ENCODE results near the gene SEMA3F.

Gene SEMA3F

GRCh38 chr3:50193286-50193685 lies 38.2 kb downstream of the SEMA3F start:
- no peak for DNase-seq (ENCODE audit: low read depth in 2 of 2)

DNA sequence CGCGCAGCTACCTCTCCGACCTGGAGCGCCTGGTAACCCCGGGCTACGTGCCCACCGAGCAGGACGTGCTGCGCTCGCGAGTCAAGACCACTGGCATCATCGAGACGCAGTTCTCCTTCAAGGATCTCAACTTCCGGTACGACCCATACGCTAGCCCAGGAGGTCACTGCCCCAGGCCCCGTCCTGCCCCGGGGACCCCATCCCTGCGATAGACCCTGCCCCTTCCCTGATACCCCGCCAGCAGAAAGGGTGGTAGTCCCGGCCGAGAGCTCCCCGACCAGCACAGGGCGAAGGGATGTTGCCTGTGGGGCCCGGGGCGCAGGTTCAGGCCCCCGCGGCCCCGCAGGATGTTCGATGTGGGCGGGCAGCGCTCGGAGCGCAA lies 38.6 kb downstream of the SEMA3F start:
- DNase-seq (ENCODE audit: low read depth in 2 of 2): no peak

DNA sequence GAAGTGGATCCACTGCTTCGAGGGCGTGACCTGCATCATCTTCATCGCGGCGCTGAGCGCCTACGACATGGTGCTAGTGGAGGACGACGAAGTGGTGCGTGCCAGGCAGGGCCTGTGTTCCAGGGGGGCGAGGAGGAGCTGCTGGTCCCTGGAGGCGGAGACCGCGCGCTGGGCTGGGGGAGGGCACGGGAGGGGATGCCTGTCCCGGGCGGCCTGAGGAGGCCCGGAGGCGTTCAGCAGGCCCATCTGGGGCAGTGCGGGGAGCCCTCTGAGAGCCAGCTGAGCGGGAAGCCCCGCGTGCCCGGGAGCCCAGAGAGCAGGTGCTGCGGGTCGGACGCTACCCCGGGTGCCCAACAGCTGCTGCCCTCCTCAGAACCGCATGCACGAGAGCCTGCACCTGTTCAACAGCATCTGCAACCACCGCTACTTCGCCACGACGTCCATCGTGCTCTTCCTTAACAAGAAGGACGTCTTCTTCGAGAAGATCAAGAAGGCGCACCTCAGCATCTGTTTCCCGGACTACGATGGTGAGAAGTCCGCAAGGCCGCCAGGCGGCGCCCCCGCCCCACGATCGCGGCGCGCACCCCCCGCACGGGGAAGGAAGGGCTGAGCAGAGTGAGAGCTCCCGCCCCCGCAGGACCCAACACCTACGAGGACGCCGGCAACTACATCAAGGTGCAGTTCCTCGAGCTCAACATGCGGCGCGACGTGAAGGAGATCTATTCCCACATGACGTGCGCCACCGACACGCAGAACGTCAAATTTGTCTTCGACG lies 39.2 kb downstream of the SEMA3F start:
- DNase-seq (ENCODE audit: low read depth in 2 of 2): peak; percentile 72 to 73

GRCh38 chr3:50194903-50195500 lies 39.9 kb downstream of the SEMA3F start:
- no peak for DNase-seq (ENCODE audit: low read depth in 2 of 2)

GRCh38 chr3:50195501-50196252 lies 40.6 kb downstream of the SEMA3F start:
- no peak for DNase-seq (ENCODE audit: low read depth in 2 of 2)

GRCh38 chr3:50196253-50196801 lies 41.2 kb downstream of the SEMA3F start:
- DNase-seq (ENCODE audit: low read depth in 2 of 2): no peak

- no peak for DNase-seq (ENCODE audit: low read depth in 2 of 2)
Measured at GRCh38 chr3:50201573-50202315, 46.6 kb downstream of the SEMA3F start.

DNA sequence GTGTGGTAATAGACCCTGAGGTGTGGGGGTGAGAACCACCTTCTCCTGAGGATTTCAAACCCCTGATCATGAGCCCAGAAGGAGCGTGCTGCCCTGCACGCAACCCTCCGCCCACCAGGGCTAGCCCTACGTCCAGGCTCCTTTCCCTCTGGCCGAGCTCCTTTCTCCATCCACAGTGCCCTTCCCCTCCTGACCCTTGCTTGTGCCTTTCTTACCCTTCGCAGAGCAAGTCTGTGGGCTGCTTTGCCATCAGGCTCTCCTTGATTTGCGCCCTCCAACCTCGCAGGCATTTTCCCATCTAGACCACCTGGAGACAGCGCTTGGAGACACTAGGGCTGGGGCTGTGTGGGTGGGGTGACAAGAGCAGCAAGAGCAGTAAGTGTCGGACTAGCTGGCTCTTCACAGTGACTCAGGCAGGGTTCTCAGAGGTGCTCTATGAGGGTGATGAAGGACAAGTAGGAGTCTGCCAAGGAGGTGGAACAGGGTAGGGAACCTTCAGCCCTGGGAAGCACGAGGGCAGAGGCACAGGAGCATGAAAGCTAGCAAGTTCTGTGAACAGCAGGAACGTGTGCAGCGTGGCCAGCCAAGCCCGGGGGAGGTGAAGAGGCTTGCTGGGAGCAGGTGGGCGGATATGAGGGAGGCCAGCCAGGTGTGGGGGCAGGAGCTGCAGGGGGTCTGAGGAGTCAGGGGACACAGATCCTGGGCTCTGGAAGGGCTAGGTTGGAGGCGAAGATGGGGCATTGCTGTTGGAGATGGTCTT lies 47.4 kb downstream of the SEMA3F start:
- no peak for DNase-seq (ENCODE audit: low read depth in 2 of 2)

GRCh38 chr3:50203113-50203808 lies 48.1 kb downstream of the SEMA3F start:
- no peak for DNase-seq (ENCODE audit: low read depth in 2 of 2)

DNA sequence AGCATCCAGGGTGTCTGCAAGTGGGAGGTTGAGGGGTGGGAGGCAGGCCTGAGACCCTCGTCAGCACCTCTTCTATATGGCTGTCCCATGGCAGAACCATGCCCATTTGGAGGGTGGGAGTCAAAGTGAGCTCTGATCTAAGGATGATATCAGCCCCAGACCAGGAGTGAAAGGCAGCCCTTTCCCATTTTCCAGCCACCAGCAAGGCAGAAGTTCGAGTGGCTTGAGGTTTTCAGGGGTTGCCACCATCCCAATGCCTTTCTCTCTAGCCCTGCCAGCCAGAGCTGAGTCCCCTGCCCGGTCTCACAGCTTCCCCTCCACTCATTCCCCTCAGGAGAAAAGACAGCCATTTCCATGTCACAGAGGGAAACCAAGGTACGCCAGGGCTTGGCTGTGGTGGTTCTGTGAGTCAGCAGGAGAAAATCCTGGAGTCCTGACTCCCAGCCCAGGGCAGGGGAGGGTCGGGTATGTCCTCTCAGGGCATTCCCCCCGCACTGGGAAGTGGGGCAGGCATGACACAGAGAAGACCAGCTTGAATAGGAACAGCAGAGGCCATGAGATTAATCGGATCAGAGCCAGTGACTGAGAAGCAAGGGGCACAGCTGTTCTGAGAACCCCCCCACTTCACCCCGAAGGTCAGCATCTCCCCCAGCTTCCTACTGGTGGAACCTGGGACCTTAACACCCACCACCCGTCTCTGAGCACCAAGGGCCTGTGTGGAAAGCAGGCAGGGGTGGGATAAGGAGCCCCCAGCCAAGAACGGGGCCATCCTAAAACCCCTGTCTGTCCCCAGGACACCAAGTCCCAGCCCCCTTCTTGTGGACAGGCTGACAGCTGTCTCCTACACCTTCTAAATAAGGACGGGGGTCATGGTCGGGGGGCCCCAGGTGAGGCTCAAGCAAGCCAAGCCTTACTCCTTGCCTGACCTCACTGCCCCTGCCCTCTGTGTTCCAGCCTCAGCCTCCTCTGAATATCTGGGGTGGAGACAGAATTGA lies 49.0 kb downstream of the SEMA3F start:
- no peak for DNase-seq (ENCODE audit: low read depth in 2 of 2)

- DNase-seq (ENCODE audit: low read depth in 2 of 2): no peak
Measured at GRCh38 chr3:50204804-50205412, 49.8 kb downstream of the SEMA3F start, which contains the start of gene SLC38A3. SLC38A3 (plus strand) TSS chr3:50205271; CDS start chr3:50214200, 8,929 bp downstream.

DNA sequence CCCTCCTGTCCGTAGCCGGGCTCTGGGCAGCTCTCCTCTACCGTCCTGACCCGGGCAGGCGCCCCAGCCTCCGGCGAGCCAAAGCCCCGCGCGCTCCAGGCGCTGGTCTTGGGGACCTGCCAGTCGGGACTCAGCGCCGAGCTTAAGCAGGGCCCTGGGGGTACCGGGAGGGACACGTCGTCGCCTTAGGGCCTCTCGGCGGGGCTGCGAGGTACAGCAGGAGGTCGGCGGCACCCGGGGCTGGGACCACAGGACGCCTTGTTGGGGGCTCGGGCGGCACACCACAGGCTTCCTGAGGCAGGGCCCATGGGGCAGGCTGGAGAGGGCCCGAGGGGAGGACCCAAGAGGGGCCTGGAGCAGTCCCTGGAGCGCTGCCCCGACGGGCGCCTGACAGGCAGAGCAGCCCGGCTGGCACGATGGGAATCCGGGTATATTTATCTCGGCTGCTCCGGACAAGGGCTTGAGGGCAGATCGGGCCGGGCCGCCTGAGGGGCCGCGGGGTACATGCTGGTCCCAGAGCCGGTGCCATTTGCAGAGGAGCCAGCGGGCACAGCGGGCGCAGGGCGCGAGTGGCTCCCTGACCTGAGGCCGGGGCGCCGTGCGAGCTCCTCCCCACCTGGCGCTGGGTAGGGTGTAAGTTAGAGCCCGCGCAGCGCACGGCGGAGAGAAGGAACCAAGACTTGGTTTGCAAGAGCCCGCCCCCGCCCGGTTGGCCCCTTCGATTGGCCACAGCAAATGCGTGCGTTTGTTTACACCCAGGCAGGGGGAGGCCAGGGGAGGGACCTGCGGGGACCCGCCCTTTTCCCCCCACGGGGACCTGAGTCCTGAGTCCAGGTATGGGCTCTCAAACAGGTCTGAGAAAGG lies 50.5 kb downstream of the SEMA3F start:
- no peak for DNase-seq (ENCODE audit: low read depth in 2 of 2)

DNA sequence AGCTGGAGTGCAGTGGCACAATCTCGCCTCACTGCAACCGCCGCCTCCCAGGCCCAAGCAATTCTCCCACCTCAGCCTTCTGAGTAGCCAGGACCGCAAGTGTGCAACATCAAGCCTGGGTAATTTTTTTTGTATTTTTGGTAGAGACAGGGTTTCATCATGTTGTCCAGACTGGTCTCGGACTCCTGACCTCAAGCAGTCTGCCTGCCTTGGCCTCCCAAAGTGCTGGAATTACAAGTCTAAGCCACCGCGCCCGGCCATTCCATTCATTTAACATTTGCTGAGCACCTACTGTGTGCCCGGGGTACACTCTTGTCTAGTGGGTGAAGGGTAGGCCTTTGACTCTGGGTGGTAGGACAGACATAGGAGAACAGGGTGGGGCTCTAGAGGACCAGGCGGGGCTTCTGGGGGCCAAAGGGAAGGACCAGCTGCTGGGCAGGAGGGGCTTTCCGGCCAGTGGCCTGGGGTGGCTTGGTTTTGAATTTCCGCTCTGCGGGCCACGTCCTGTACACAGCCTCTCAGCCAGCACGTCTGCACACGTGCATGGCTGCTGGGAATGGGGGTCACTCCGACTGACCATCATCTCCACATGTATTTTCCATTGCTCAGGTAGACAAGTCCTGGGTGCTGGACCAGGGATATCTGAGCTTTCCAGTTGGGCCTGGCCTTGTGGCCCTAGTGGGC lies 52.4 kb downstream of the SEMA3F start:
- no peak for DNase-seq (ENCODE audit: low read depth in 2 of 2)

GRCh38 chr3:50208677-50209344 lies 53.7 kb downstream of the SEMA3F start:
- no peak for DNase-seq (ENCODE audit: low read depth in 2 of 2)

- DNase-seq (ENCODE audit: low read depth in 2 of 2): no peak
Measured at GRCh38 chr3:50210176-50210509, 55.0 kb downstream of the SEMA3F start.

DNA sequence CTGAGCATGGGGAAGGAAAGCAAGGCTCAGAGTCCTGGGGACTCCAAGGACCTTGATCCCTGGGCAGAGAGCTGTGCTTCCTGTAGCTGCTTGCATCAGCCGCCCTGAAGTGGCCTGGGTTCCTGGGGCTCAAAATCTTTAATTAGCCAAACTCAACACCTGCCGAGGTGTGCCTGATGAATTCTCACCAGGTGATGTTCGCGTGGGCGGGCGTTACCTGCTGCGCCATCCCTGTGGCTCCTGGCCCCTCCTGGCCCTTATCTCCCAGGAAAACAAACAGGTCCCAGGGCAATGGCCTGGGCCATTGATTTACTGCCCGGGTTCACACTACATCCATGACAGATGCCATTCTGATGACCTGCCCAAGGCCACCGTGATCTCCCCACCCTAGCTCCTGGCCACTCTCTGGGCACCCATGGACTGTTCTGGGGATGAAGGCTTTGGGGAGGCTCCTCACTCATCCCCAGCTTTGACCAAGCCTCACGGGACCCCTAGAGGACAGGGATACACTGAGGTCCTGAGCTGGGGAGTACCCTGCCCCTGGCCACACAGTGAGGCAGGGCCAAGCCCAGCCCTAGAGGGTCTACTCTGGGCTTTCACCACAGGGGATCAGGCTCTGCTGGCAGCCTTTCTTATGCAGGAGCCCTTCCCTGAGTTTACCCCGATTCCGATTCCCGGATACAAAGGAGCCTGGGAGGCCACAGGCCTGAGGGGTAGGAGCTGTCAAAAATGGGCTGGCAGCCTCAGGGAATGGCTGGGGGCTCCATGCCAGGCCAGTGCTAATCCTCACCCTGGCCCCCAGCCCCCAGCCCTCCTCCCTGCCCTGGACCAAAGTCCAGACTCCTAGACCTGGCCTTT lies 55.6 kb downstream of the SEMA3F start:
- no peak for DNase-seq (ENCODE audit: low read depth in 2 of 2)

Measured in stimulated activated CD8-positive, alpha-beta memory T cell treated with anti-CD3 and anti-CD28 coated beads, Interleukin-7, amount 100 ng/mL, for 1 hour (primary cell).